HG02852 (cell line): ENCODE results near the gene GALNT12.

Experiments
- ATAC-seq: cut with Tn5 transposase; IDR thresholded peaks from one replicate; pipeline ENCODE4 v1.9.1; 2021; ENCODE audit warnings: mild to moderate bottlenecking, moderate library complexity; ENCODE audit not compliant: unreplicated experiment

The GALNT12 gene

DNA sequence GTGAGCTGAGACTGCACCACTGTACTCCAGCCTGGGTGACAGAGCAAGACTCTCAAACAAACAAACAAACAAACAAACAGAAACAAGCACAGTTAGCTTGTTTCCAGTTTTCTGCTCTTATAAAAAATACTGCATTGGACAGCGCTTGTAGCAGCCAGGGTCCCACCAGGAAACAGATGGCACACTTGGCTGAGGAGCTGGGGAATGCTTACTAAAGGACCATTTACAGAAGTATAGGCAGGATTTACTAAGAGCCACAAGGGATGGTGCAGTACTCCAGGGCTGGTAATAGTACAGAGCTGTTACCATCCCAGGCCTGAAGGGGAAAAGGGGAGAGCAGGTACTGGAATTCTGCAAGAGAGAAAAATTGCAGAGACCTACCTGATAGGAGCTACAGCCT lies 5.9 kb upstream of the GALNT12 start:
- no peak for ATAC-seq

DNA sequence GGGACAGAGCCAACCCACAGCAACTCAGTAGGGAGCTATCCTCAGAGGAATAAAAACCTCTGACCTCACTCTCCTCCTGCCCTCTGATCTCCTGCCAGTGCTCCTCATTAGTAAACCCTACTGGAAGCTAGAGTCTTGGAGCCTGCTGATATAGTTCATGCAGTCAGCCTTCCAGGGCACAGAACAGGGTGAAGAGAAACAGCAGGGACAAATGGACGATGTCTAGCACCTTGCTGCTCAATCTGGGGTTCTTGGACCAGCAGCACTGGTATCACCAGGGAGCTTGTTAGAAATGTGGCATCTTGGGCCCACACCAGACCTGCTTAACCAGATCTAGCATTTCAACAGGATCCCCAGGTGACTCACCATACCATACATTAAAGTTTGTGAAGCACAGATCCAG lies 5.5 kb upstream of the GALNT12 start:
- ATAC-seq = no peak

DNA sequence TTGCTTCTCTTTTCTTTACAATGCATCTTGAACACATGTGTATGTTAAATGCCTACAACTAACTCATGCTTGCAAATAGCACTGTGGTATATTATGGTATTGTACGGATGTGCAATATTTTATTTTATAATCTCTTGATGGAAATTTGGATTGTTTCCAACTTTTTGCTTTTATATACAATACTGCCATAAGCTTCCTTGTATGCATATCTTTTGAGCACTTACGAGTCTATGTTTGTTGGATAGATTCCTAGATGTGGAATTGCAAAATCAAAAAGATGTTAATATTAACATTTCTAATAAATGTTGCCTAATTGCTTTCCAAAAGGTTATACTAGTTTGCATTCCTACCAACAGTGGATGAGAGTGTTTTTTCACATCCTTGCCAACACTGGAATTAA lies 3.4 kb upstream of the GALNT12 start:
- ATAC-seq = no peak

GRCh38 chr9:98805506-98806272 lies 1.8 kb upstream of the GALNT12 start:
- no peak for ATAC-seq

DNA sequence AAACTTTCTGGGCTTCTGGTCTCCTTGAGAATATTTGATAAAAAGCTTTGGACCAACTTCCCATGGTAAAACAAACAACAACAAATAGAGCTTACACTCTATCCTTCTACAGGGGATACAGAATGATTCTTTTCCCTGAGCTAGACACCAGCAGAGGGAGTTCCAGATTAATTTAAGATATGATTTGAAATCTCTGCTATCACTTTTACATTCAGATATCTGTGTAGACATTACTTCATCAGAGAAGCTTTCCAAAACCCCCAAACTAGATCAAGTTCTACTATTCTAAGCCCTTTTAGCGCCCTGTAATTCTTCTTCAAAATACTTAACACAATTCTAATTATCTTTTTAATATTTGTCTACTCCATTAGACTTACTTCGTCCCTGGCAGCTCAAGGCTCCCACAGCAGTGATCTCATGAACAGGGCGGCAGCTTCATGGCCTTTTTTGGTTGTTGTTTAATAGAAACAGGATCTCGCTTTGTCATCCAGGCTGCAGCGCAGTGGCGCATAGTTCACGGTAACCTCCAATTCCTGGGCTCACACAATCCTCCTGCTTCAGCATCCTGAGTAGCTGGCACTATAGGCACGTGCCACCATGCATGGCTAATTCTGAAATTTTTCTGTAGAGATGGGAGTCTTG lies 955 bp upstream of the GALNT12 start:
- ATAC-seq = no peak

- peak; percentile 44 for ATAC-seq
Observed at GRCh38 chr9:98807814-98808195, 335 bp downstream of the GALNT12 start.

DNA sequence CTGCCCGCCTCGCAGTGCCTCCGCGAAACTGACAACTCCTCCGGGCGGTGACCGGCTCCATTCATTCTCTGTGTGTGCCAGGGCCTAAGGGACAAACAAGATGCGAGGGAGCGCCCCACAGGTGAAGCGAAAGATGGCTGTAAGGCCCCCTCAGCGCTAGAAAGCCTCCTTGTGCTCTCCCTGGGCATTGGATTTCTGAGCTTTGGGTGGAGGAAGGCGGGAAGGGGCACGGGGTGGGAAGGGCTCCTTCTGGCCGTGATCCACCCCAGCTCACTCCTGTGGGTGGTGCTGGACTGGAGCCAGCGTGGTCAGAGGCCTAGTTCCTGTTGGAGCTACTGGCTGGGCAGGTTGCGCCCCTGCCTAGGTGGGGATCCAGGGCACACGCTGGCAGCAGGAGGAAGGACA lies 943 bp downstream of the GALNT12 start:
- ATAC-seq = no peak

DNA sequence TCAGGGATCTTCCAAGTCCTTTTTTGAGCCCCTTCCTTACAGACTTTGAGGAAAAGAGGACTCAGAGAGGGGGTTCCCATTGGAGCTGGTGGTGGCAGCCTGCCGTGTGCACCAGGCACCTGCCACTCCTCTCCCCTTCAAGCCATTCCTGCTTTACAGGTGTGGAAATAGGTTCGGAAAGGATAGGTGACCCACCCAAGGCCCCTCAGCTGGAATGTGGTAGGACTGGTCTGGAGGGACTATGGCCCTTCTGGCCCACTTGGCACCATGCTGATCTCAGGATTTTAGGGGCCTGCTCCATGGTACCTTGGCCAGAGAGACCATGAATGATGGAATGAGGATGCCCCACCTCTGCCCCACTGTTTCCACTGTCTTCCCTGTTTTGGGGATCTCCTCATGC lies 1.4 kb downstream of the GALNT12 start:
- ATAC-seq = no peak

DNA sequence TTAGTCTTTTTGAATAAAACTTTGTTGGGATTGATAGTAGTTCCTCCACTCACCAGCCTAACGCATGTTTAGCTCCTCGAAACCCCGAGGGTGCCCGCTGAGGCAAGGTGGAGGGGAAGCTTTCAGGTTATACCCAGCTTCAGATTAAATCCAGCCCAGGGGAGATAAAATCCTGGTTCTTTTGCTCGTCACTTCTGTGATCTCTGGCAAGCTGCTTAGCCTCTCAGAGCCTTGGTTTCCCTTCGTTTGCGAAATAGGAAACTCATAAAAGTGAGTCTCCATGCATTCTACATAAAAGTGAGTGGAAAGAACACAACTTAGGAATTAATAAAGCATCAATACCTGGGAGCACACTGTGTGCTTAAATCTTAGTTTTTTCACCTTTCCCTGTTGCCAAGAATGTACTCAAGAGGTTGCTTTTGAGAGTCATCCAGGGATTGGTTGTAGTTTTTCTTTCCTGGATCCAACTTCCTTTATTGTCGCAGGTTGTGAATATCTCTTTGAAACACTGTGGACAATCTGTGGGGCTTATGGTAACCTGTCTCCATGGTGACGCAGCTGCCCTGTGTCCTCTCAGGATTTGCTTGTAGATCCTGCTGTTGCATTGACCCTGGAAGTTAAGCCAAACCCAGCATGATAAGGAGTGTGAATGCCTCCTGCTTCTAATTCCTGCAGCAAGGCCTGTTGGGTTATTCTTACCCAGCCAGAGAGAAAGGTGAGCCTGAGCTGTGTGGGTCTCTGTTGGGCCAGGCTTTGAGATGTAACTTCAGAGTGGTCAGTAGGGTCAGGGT lies 2.0 kb downstream of the GALNT12 start:
- ATAC-seq = no peak

GRCh38 chr9:98810102-98810842 lies 2.8 kb downstream of the GALNT12 start:
- no peak for ATAC-seq

DNA sequence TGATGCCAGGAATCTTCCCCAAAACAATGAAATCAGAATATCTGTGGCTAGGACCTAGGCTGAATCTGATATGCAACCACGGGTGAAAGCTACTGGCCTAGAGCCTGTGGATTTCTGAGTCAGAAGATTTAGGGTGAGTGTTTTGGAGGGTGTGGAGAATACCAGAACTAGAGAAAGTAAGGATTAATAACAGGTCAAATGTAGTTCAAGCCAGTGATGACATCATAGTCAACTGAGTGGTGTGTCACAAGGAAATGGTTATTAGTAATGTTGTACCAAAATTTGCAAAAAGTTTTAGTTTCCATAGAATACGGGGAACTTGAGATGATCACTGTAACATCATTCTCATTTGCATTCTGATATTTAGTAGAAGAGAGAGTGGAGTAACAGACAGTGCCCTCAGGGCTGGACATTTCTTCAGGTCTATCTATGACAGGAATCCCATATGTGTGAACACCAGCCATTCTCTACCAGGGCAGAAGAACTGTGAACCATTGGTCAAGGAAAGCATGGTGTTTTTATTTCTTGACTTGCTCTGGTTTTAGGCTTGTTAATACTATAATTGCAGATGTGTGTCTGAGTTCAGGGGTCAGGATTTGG lies 3.7 kb downstream of the GALNT12 start:
- no peak for ATAC-seq

- no peak for ATAC-seq
Observed at GRCh38 chr9:98815391-98815951, 8.0 kb downstream of the GALNT12 start.

GRCh38 chr9:98818764-98819163 lies 11.3 kb downstream of the GALNT12 start:
- ATAC-seq = no peak

- no peak for ATAC-seq
Observed at GRCh38 chr9:98819231-98819630, 11.8 kb downstream of the GALNT12 start.

GRCh38 chr9:98821831-98822230 lies 14.4 kb downstream of the GALNT12 start:
- no peak for ATAC-seq

DNA sequence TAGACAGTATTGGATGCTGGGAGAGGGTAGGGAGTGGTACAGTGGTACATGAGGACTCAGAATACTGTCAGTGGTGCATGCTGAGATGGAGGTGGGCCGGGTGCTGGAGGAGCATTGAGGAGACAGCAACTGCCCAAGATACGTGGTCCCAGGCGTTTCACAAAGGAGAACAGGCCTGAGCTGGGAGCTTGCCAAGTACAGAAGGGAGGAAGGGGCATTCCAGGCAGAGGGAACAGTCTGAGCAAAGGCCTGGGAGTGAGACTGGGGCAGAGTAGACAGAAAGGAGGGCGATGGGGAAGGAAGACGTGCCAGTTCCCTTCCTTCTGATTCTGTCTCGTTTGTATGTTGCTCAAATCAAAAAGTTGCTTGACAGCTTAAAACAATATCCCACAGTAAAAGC lies 15.2 kb downstream of the GALNT12 start:
- ATAC-seq = no peak

- no peak for ATAC-seq
Observed at GRCh38 chr9:98823666-98824334, 16.3 kb downstream of the GALNT12 start.

DNA sequence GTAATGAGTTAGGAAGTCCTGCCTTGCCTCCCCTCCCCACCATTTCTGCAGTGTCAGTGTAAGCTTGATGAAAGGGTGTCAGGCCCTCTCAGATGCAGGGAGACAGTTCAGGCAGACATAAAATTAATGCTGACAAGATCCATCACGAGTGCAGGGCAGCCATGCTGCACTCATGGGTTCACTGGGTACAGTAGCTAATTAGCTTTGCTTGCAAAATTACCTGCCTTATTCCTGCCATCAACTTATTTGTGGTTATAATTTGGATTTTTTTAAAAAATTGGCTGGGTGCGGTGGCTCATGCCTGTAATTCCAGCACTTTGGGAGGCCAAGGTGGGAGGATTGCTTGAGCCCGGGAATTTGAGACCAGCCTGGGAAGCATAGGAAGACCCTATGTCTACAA lies 17.9 kb downstream of the GALNT12 start:
- ATAC-seq = no peak

DNA sequence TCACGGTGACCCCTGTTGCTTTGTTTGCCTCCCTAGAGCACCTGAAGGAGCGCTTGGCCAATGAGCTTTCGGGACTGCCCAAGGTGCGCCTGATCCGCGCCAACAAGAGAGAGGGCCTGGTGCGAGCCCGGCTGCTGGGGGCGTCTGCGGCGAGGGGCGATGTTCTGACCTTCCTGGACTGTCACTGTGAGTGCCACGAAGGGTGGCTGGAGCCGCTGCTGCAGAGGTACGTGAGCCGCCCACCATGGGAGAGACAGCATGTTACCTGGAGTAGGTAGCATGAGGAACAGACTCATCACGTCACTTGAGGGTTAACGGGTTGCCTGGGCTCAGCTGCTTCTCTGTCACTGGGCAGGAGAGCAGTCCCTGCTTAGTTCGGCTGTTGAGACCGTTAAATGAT lies 19.2 kb downstream of the GALNT12 start:
- ATAC-seq = no peak

GRCh38 chr9:98829766-98830165 lies 22.3 kb downstream of the GALNT12 start:
- no peak for ATAC-seq
